GM12878 (cell line): ENCODE data around the gene ABCB8. TPM values are rescaled to one million over a fixed set of nuclear protein-coding genes. Genes with fewer than 3 reads are reported as not detected.
A peak's percentile ranks its signal among the peaks of the same experiment; 100 is the strongest.

Source experiments
- BCL11A ChIP-seq: IDR thresholded peaks from 2 replicates; pipeline ENCODE4 v1.6.1; 2011; ENCODE audit warnings: low read depth, low read length
- CEBPB ChIP-seq, 2 experiments: fragments of 150-350 bp in 1 of 2; IDR thresholded peaks; 2 replicates each; pipeline ENCODE4 v1.6.1; 2012 to 2014; ENCODE audit warnings: low read depth in 2 of 2, low read length in 2 of 2, borderline replicate concordance in 1 of 2, inconsistent platforms in 1 of 2
- EED ChIP-seq: sonication (generic); IDR thresholded peaks from 2 replicates; pipeline ENCODE4 v1.6.1; 2016; ENCODE audit warnings: antibody characterized with exemption, low read depth
- EGR1 ChIP-seq, 2 experiments: IDR thresholded peaks; 1 replicate in 1 of 2; 2 replicates in 1 of 2; pipeline ENCODE4 v1.6.1; 2011 to 2012; ENCODE audit warnings: low read depth in 2 of 2, low read length in 2 of 2, borderline replicate concordance in 1 of 2, mild to moderate bottlenecking in 1 of 2, moderate library complexity in 1 of 2
- EZH2 ChIP-seq: IDR thresholded peaks from 2 replicates; pipeline ENCODE4 v1.6.1; 2012; ENCODE audit warnings: low read depth, mild to moderate bottlenecking, control low read depth, inconsistent platforms, low read length, borderline replicate concordance; ENCODE audit not compliant: control insufficient read depth
- IKZF1 ChIP-seq: fragments of 450-650 bp; conservative IDR thresholded peaks from 2 replicates; pipeline ENCODE4 v1.6.1; 2017; ENCODE audit warnings: antibody characterized with exemption, mild to moderate bottlenecking
- IRF4 ChIP-seq: IDR thresholded peaks from 2 replicates; pipeline ENCODE4 v1.6.1; 2011; ENCODE audit warnings: low read depth, low read length
- KLF5 ChIP-seq: fragments of 450-650 bp; IDR thresholded peaks from 2 replicates; pipeline ENCODE4 v1.6.1; 2014; ENCODE audit warnings: mild to moderate bottlenecking; ENCODE audit not compliant: partially characterized antibody
- POLR2AphosphoS2 ChIP-seq: IDR thresholded peaks from 2 replicates; pipeline ENCODE4 v1.6.1; 2011; ENCODE audit warnings: low read depth, mild to moderate bottlenecking, low read length, improper control_type of control experiment, moderate library complexity
- RFX5 ChIP-seq: IDR thresholded peaks from 2 replicates; pipeline ENCODE4 v1.6.1; 2011; ENCODE audit warnings: low read depth, low read length, improper control_type of control experiment
- RUNX3 ChIP-seq: IDR thresholded peaks from 2 replicates; pipeline ENCODE4 v1.6.1; 2012; ENCODE audit warnings: low read length, inconsistent platforms
- SPI1 ChIP-seq: IDR thresholded peaks from 2 replicates; pipeline ENCODE4 v1.6.1; 2011; ENCODE audit warnings: low read depth, mild to moderate bottlenecking, low read length, moderate library complexity, borderline replicate concordance; ENCODE audit not compliant: insufficient read depth
- STAT3 ChIP-seq: IDR thresholded peaks from 2 replicates; pipeline ENCODE4 v1.6.1; 2011; ENCODE audit warnings: low read depth, low read length, improper control_type of control experiment
- TCF7 ChIP-seq: IDR thresholded peaks from 2 replicates; pipeline ENCODE4 v1.6.1; 2014; ENCODE audit warnings: antibody characterized with exemption, borderline replicate concordance
- YY1 ChIP-seq: IDR thresholded peaks from 2 replicates; pipeline ENCODE4 v1.6.1; 2011; ENCODE audit warnings: low read depth, mild to moderate bottlenecking, low read length
- polyA plus RNA-seq, 11 experiments: library from polyadenylated mRNA; depleted of rRNA in 4 of 11; unstranded in 6 of 11; stranded (reverse) in 5 of 11; fragments of >200 nt; fragmentation: Nextera tagmentation in 4 of 11; fragmentation: Illumina TruSeq in 1 of 11; extraction: Ambion mirVana in 4 of 11; extraction: Trizol in 1 of 11; gene quantifications; 1 replicate in 1 of 11; 2 replicates in 10 of 11; pipeline versions ENCODE4 v1.2.1 to v1.2.3, GENCODE V29; 2011 to 2016; ENCODE audit warnings: inconsistent platforms in 2 of 11, missing spikeins in 2 of 11, low read depth in 1 of 11
- total RNA-seq, 4 experiments: library from RNA; depleted of rRNA in 3 of 4; stranded (reverse); fragments of >200 nt in 3 of 4; fragmentation: Illumina TruSeq in 1 of 4; extraction: Trizol in 1 of 4; gene quantifications; 2 replicates each; pipeline versions ENCODE4 v1.2.1 to v1.2.3, GENCODE V29; 2013 to 2021
- TF ChIP-seq, protein P1 (sequence below): fragments of 450-650 bp; conservative IDR thresholded peaks from 2 replicates; pipeline ENCODE4 v1.6.1; 2017; ENCODE audit warnings: mild to moderate bottlenecking, moderate library complexity
- TF ChIP-seq, protein P2 (sequence below): fragments of 150-350 bp; IDR thresholded peaks from 2 replicates; pipeline ENCODE4 v1.6.1; 2014; ENCODE audit warnings: mild to moderate bottlenecking, low read depth, low read length
- TF ChIP-seq, protein P3 (sequence below): fragments of 450-650 bp; formaldehyde crosslinking; IDR thresholded peaks from 2 replicates; pipeline ENCODE4 v1.4.0; 2020; ENCODE audit warnings: mild to moderate bottlenecking, moderate library complexity
- TF ChIP-seq, protein P4 (sequence below): fragments of 450-650 bp; IDR thresholded peaks from 2 replicates; pipeline ENCODE4 v1.6.1; 2016; ENCODE audit warnings: mild to moderate bottlenecking
- TF ChIP-seq, protein P5 (sequence below): IDR thresholded peaks from 2 replicates; pipeline ENCODE4 v1.6.1; 2011; ENCODE audit warnings: low read depth, low read length, improper control_type of control experiment, borderline replicate concordance

ABCB8 gene
- total and polyA plus RNA-seq, 10 of the 15 experiments (the other 5 are each of a cell fraction or from before 2014, with no cell fraction given) = 0.77 to 34.8 (median 18.9) TPM

DNA sequence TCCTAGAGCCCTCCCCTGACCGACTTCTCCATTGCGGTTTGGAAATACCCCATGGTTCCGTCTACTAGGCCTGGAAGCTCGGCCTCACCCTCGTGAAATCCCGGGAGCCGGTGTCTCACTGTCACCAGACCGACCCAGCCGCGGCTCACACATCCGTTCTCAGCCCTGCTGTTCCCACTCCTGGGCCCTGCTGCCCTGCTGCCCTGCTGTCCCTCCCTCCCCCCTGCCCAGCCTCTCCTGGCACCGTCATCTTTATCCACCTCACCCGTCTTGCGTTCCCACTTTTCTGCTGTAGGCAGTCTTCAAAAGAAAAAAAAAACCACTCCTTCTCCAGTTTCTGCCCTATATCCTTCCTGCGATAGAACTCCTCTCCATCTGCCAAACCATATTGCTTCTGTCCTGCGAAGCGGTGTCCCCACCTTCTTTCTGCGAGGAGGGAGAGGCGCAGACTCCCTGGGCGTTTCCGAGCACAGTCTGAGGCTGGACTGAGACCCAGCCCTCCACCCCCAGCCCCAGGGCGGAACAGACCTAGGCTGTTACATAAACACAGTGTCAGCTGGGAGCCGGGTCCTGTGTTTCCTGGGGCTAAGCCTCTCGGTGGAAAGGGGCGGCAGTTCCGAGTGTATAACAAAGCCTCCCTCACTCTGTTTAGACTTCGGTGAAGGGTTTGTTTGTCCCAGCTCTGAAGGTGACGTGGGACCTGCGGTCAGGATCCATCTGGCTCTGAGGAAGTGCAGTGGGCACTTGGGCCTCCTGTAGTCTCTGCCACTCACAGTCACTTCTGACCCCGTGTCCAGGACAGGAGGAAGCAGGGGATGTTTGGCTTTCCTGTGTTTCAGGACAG is 60.8 kb downstream of the ABCB8 start (continued):
- TF ChIP-seq, protein P1, sequence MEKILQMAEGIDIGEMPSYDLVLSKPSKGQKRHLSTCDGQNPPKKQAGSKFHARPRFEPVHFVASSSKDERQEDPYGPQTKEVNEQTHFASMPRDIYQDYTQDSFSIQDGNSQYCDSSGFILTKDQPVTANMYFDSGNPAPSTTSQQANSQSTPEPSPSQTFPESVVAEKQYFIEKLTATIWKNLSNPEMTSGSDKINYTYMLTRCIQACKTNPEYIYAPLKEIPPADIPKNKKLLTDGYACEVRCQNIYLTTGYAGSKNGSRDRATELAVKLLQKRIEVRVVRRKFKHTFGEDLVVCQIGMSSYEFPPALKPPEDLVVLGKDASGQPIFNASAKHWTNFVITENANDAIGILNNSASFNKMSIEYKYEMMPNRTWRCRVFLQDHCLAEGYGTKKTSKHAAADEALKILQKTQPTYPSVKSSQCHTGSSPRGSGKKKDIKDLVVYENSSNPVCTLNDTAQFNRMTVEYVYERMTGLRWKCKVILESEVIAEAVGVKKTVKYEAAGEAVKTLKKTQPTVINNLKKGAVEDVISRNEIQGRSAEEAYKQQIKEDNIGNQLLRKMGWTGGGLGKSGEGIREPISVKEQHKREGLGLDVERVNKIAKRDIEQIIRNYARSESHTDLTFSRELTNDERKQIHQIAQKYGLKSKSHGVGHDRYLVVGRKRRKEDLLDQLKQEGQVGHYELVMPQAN = no peak
- TF ChIP-seq BCL11A (no peak), RUNX3 (no peak), KLF5 (no peak), RFX5 (no peak), SPI1 (peak; percentile 21; the same call in 1 of the 2 replicates), EGR1 (IDR thresholded peaks at IDR 0.05; ENCODE audit: borderline replicate concordance in 1 of 2, low read depth in 2 of 2, low read length in 2 of 2) (no peak), EED (peak; percentile 71), POLR2AphosphoS2 (no peak), YY1 (0 out of 2 replicates have a peak, but pooled peaks have one; percentile 22), EZH2 (no peak), STAT3 (no peak), IKZF1 (peak; percentile 71), CEBPB (IDR thresholded peaks at IDR 0.05; ENCODE audit: borderline replicate concordance in 1 of 2, low read depth in 2 of 2, low read length in 2 of 2) (no peak), IRF4 (no peak), TCF7 (no peak)
- TF ChIP-seq, protein P2, sequence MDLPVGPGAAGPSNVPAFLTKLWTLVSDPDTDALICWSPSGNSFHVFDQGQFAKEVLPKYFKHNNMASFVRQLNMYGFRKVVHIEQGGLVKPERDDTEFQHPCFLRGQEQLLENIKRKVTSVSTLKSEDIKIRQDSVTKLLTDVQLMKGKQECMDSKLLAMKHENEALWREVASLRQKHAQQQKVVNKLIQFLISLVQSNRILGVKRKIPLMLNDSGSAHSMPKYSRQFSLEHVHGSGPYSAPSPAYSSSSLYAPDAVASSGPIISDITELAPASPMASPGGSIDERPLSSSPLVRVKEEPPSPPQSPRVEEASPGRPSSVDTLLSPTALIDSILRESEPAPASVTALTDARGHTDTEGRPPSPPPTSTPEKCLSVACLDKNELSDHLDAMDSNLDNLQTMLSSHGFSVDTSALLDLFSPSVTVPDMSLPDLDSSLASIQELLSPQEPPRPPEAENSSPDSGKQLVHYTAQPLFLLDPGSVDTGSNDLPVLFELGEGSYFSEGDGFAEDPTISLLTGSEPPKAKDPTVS = no peak
- TF ChIP-seq, protein P3, sequence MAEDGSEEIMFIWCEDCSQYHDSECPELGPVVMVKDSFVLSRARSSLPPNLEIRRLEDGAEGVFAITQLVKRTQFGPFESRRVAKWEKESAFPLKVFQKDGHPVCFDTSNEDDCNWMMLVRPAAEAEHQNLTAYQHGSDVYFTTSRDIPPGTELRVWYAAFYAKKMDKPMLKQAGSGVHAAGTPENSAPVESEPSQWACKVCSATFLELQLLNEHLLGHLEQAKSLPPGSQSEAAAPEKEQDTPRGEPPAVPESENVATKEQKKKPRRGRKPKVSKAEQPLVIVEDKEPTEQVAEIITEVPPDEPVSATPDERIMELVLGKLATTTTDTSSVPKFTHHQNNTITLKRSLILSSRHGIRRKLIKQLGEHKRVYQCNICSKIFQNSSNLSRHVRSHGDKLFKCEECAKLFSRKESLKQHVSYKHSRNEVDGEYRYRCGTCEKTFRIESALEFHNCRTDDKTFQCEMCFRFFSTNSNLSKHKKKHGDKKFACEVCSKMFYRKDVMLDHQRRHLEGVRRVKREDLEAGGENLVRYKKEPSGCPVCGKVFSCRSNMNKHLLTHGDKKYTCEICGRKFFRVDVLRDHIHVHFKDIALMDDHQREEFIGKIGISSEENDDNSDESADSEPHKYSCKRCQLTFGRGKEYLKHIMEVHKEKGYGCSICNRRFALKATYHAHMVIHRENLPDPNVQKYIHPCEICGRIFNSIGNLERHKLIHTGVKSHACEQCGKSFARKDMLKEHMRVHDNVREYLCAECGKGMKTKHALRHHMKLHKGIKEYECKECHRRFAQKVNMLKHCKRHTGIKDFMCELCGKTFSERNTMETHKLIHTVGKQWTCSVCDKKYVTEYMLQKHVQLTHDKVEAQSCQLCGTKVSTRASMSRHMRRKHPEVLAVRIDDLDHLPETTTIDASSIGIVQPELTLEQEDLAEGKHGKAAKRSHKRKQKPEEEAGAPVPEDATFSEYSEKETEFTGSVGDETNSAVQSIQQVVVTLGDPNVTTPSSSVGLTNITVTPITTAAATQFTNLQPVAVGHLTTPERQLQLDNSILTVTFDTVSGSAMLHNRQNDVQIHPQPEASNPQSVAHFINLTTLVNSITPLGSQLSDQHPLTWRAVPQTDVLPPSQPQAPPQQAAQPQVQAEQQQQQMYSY (CRISPR knock-in tag) = no peak
- TF ChIP-seq, protein P4, sequence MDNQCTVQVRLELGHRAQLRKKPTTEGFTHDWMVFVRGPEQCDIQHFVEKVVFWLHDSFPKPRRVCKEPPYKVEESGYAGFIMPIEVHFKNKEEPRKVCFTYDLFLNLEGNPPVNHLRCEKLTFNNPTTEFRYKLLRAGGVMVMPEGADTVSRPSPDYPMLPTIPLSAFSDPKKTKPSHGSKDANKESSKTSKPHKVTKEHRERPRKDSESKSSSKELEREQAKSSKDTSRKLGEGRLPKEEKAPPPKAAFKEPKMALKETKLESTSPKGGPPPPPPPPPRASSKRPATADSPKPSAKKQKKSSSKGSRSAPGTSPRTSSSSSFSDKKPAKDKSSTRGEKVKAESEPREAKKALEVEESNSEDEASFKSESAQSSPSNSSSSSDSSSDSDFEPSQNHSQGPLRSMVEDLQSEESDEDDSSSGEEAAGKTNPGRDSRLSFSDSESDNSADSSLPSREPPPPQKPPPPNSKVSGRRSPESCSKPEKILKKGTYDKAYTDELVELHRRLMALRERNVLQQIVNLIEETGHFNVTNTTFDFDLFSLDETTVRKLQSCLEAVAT = 0 out of 2 replicates have a peak, but pooled peaks have one; percentile 40
- TF ChIP-seq, protein P5, sequence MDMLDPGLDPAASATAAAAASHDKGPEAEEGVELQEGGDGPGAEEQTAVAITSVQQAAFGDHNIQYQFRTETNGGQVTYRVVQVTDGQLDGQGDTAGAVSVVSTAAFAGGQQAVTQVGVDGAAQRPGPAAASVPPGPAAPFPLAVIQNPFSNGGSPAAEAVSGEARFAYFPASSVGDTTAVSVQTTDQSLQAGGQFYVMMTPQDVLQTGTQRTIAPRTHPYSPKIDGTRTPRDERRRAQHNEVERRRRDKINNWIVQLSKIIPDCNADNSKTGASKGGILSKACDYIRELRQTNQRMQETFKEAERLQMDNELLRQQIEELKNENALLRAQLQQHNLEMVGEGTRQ = no peak
